Nephron progenitor cell (in vitro differentiated cells): ENCODE measurements around the gene ADNP.
A peak's percentile ranks its signal among the peaks of the same experiment; 100 is the strongest.

Experiments used
- DNase-seq: peaks from one replicate; pipeline ENCODE4 v3.0.0; 2021
- H3K27ac Mint-ChIP-seq: 2 replicates; pipeline ENCODE4 v1.8.0; 2021; ENCODE audit warnings: mild to moderate bottlenecking, moderate library complexity, mixed read lengths
- H3K27me3 Mint-ChIP-seq: 2 replicates; pipeline ENCODE4 v1.8.0; 2021; ENCODE audit warnings: mild to moderate bottlenecking, low read depth, mixed read lengths; ENCODE audit not compliant: poor library complexity
- H3K36me3 Mint-ChIP-seq: 2 replicates; pipeline ENCODE4 v1.8.0; 2021; ENCODE audit warnings: low read depth, mixed read lengths
- H3K4me1 Mint-ChIP-seq: 2 replicates; pipeline ENCODE4 v1.8.0; 2021; ENCODE audit warnings: mixed read lengths
- H3K4me3 Mint-ChIP-seq: 2 replicates; pipeline ENCODE4 v1.8.0; 2021; ENCODE audit warnings: mild to moderate bottlenecking, moderate library complexity, mixed read lengths
- H3K9me3 Mint-ChIP-seq: 2 replicates; pipeline ENCODE4 v1.8.0; 2021; ENCODE audit warnings: mild to moderate bottlenecking, moderate library complexity, mixed read lengths
- CTCF ChIP-seq: fragments of 200-600 bp; sonication (generic); IDR thresholded peaks from 2 replicates; pipeline ENCODE4 v1.5.0; 2021; ENCODE audit warnings: antibody characterized with exemption

The ADNP gene

DNA sequence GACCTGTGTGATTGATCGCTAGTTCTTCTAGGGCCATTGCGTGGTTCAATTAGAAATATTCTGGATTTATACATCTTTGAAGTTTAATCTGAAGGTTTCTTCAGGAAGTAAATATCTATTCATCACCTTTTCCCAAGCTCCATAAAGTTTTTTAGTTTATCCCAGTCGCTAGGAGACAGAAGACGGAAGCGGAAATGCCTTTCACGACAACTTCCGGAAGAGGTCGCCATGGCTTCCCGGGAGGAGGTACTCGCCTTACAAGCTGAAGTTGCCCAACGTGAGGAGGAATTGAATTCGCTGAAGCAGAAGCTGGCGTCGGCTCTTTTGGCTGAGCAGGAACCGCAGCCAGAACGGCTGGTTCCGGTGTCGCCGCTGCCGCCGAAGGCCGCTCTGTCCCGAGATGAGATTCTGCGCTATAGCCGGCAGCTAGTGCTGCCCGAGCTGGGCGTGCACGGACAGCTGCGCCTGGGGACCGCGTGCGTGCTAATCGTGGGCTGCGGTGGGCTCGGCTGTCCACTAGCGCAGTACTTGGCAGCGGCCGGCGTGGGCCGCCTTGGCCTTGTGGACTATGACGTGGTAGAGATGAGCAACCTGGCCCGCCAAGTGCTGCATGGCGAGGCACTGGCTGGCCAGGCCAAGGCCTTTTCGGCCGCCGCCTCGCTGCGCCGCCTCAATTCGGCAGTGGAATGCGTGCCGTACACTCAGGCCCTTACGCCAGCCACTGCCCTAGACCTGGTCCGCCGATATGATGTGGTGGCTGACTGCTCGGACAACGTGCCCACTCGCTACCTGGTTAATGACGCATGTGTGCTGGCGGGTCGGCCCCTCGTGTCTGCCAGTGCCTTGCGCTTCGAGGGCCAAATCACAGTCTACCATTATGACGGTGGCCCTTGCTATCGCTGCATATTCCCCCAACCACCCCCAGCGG, 27.6 kb upstream of the ADNP start, which contains the start of gene MOCS3:
Gene MOCS3 (plus strand): TSS at position 204 of the 928 bp plus-strand sequence. CDS start 25 bp downstream, at position 229.
- Mint-ChIP-seq H3K4me1 (peaks cover 51% of the 10 kb centered on the region), H3K9me3 (no peaks in the 10 kb centered on the region), H3K4me3 (peak within 1 kb of the TSS; percentile 99), H3K36me3 (peaks cover 33% of the 10 kb centered on the region), H3K27me3 (peaks cover 8% of the 10 kb centered on the region), H3K27ac (peak within 1 kb of the TSS; percentile 100)
- peak; percentile 73 for DNase-seq
- no peak for TF ChIP-seq CTCF

DNA sequence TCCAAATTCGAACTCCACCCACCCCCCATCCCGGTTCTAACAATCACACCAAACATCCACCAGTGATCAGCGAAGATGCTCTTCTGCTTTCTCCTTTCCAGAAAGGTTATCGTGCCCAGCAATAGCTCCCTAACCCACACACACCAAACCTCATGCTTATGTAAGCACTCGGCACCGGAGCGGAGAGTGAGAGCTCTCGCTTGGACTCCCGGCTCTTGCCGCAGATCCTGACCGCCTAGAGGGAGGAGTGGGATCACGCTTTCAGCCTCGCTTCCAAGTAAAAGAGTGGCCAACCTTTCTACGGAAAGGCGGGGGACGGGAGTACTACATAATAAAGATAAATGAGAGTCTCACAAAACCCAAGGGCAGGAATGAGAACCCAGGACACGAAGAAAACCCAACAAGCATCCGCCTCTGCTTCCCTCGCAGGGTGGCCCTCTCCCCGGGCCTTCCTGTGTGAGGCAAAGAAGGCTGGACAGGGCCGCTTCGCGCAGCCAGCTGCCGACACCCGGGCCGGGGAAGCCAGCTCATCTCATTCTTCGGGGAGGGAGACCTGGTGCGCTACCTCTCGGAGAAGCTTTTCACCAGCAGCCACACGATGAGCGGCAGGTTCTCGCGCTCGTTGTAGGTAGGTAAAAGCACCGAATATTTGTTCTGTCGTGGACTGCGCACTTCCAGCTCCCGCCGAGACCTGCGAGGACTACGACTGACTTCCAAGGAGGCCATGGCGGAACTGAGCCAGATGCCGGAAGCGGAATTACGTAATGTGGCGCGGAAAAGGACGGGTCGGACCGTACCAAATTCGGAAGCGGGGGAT, 26.8 kb upstream of the ADNP start, which contains the start of gene DPM1:
Gene DPM1 (minus strand): TSS at position 735 of the 817 bp plus-strand sequence. CDS start 9 bp downstream, at position 726.
- H3K27me3 Mint-ChIP-seq, result peaks cover 3% of the 10 kb centered on the region
- peak within 1 kb of the TSS; percentile 100 for H3K27ac Mint-ChIP-seq
- H3K4me1 Mint-ChIP-seq, result peaks cover 51% of the 10 kb centered on the region
- TF ChIP-seq CTCF, result no peak
- H3K4me3 Mint-ChIP-seq, result peak within 1 kb of the TSS; percentile 99
- H3K9me3 Mint-ChIP-seq, result no peaks in the 10 kb centered on the region
- H3K36me3 Mint-ChIP-seq, result peaks cover 39% of the 10 kb centered on the region
- peak; percentile 89 for DNase-seq

- peaks cover 51% of the 10 kb centered on the region for H3K4me1 Mint-ChIP-seq
- H3K36me3 Mint-ChIP-seq, result peaks cover 35% of the 10 kb centered on the region
- DNase-seq, result no peak
- no peaks in the 10 kb centered on the region for H3K9me3 Mint-ChIP-seq
- H3K27me3 Mint-ChIP-seq, result peaks cover 3% of the 10 kb centered on the region
- peak overlapping the region; percentile 99 for H3K4me3 Mint-ChIP-seq
- no peak for TF ChIP-seq CTCF
- H3K27ac Mint-ChIP-seq, result peak overlapping the region; percentile 100
Observed at GRCh38 chr20:50957276-50957675, 26.0 kb upstream of the ADNP start.

DNA sequence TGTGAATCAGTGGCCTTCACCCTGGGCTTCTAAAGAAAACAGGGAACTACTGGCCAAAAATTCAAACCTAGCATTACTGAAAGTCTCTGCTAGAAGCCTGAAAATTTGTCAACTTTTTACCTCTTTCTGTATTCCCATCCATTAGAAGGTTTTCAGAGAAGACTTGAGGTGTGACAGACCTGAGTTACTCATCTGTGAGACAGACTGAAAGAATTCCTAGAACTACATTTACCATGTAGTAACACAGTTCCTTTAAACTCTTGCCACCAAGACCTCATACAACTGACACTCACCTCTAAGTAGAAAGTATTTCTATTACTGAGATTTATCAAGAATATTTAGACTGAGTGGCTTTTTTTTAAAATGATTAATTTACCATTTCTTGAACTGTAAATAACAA, 22.6 kb upstream of the ADNP start:
- H3K4me1 Mint-ChIP-seq, result peaks cover 27% of the 10 kb centered on the region
- H3K27me3 Mint-ChIP-seq, result peaks cover 3% of the 10 kb centered on the region
- TF ChIP-seq CTCF, result no peak
- H3K9me3 Mint-ChIP-seq, result no peaks in the 10 kb centered on the region
- no peak for DNase-seq
- no peak overlapping the region for H3K4me3 Mint-ChIP-seq
- H3K27ac Mint-ChIP-seq, result no peak overlapping the region
- H3K36me3 Mint-ChIP-seq, result peaks cover 36% of the 10 kb centered on the region

DNA sequence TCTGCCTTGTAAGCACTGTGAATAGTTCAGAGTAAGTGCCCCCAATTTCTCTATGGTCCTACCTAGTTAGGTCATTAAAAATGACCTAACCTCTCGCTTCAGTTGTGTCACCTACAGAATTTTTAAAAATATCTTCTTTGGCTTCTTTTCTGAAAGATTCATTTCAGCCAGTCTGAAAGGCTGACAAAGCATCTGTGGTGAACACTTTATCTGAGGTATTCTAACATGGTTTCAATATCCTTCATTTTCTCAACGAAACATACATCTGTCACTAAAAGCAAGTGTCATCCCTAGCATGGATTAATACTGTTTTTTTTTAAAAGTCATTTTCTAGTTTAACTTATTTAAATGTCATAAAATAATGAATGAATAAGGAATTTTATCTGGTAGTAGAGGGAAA, 22.0 kb upstream of the ADNP start:
- peaks cover 3% of the 10 kb centered on the region for H3K27me3 Mint-ChIP-seq
- peaks cover 38% of the 10 kb centered on the region for H3K36me3 Mint-ChIP-seq
- H3K4me1 Mint-ChIP-seq, result peaks cover 22% of the 10 kb centered on the region
- no peak for DNase-seq
- no peak overlapping the region for H3K4me3 Mint-ChIP-seq
- H3K27ac Mint-ChIP-seq, result no peak overlapping the region
- no peak for TF ChIP-seq CTCF
- H3K9me3 Mint-ChIP-seq, result no peaks in the 10 kb centered on the region
